Measurements from ENCODE around the gene DDR2. TPM values are rescaled to one million over a fixed set of nuclear protein-coding genes. Genes with fewer than 3 reads are reported as not detected.
A peak's percentile ranks its signal among the peaks of the same experiment; 100 is the strongest.

Gene DDR2
- total and polyA plus RNA-seq, 2 donors = 2.1 to 2.4 TPM

GRCh38 chr1:162688521-162688920, 56.3 kb downstream of the DDR2 start:
- Histone ChIP-seq H3K36me3 (ENCODE audit: control insufficient read depth in 2 of 2, insufficient read depth in 2 of 2, low read length in 1 of 2) (no peaks in the 10 kb centered on the region), H3K27me3 (ENCODE audit: control insufficient read depth in 2 of 2, insufficient read depth in 1 of 2, low read length in 1 of 2) (no peaks in the 10 kb centered on the region), H3K27ac (ENCODE audit: low read depth in 1 of 2, low read length in 1 of 2) (no peak overlapping the region), H3K9me3 (ENCODE audit: control insufficient read depth in 2 of 2, insufficient read depth in 1 of 2, low read length in 1 of 2) (no peaks in the 10 kb centered on the region), H3K4me3 (ENCODE audit: low read length in 2 of 2) (no peak overlapping the region), H3K4me1 (ENCODE audit: control insufficient read depth in 2 of 2, insufficient read depth in 2 of 2, low read length in 2 of 2) (no peaks in the 10 kb centered on the region)
- DNase-seq (ENCODE audit: low read depth in 6 of 9, low spot score in 9 of 9) = no peak
- WGBS = 92% methylated on average over 4 of the region's 4 CpGs

GRCh38 chr1:162688931-162689330, 56.7 kb downstream of the DDR2 start:
- 96% methylated on average over 5 of the region's 5 CpGs for WGBS
- Histone ChIP-seq H3K27ac (ENCODE audit: low read depth in 1 of 2, low read length in 1 of 2) (no peak overlapping the region), H3K27me3 (ENCODE audit: control insufficient read depth in 2 of 2, insufficient read depth in 1 of 2, low read length in 1 of 2) (no peaks in the 10 kb centered on the region), H3K4me3 (ENCODE audit: low read length in 2 of 2) (no peak overlapping the region), H3K9me3 (ENCODE audit: control insufficient read depth in 2 of 2, insufficient read depth in 1 of 2, low read length in 1 of 2) (no peaks in the 10 kb centered on the region), H3K36me3 (ENCODE audit: control insufficient read depth in 2 of 2, insufficient read depth in 2 of 2, low read length in 1 of 2) (no peaks in the 10 kb centered on the region), H3K4me1 (ENCODE audit: control insufficient read depth in 2 of 2, insufficient read depth in 2 of 2, low read length in 2 of 2) (no peaks in the 10 kb centered on the region)
- no peak for DNase-seq (ENCODE audit: low read depth in 6 of 9, low spot score in 9 of 9)

- Histone ChIP-seq H3K27ac (ENCODE audit: low read depth in 1 of 2, low read length in 1 of 2) (no peak overlapping the region), H3K36me3 (ENCODE audit: control insufficient read depth in 2 of 2, insufficient read depth in 2 of 2, low read length in 1 of 2) (no peaks in the 10 kb centered on the region), H3K27me3 (ENCODE audit: control insufficient read depth in 2 of 2, insufficient read depth in 1 of 2, low read length in 1 of 2) (no peaks in the 10 kb centered on the region), H3K4me1 (ENCODE audit: control insufficient read depth in 2 of 2, insufficient read depth in 2 of 2, low read length in 2 of 2) (no peaks in the 10 kb centered on the region), H3K9me3 (ENCODE audit: control insufficient read depth in 2 of 2, insufficient read depth in 1 of 2, low read length in 1 of 2) (no peaks in the 10 kb centered on the region), H3K4me3 (ENCODE audit: low read length in 2 of 2) (no peak overlapping the region)
- 93% methylated on average over 5 of the region's 5 CpGs for WGBS
- DNase-seq (ENCODE audit: low read depth in 6 of 9, low spot score in 9 of 9) = no peak
These were observed 57.7 kb downstream of the DDR2 start for GRCh38 chr1:162689745-162690671.

GRCh38 chr1:162690672-162691434, 58.6 kb downstream of the DDR2 start:
- Histone ChIP-seq H3K4me3 (ENCODE audit: low read length in 2 of 2) (no peak overlapping the region), H3K27me3 (ENCODE audit: control insufficient read depth in 2 of 2, insufficient read depth in 1 of 2, low read length in 1 of 2) (no peaks in the 10 kb centered on the region), H3K4me1 (ENCODE audit: control insufficient read depth in 2 of 2, insufficient read depth in 2 of 2, low read length in 2 of 2) (no peaks in the 10 kb centered on the region), H3K27ac (ENCODE audit: low read depth in 1 of 2, low read length in 1 of 2) (no peak overlapping the region), H3K36me3 (ENCODE audit: control insufficient read depth in 2 of 2, insufficient read depth in 2 of 2, low read length in 1 of 2) (no peaks in the 10 kb centered on the region), H3K9me3 (ENCODE audit: control insufficient read depth in 2 of 2, insufficient read depth in 1 of 2, low read length in 1 of 2) (no peaks in the 10 kb centered on the region)
- WGBS = 63% methylated on average over 7 of the region's 7 CpGs
- DNase-seq (ENCODE audit: low read depth in 6 of 9, low spot score in 9 of 9) = no peak

- no peaks in the 10 kb centered on the region for H3K9me3 ChIP-seq (ENCODE audit: control insufficient read depth in 2 of 2, insufficient read depth in 1 of 2, low read length in 1 of 2)
- 85% methylated on average over 4 of the region's 4 CpGs for WGBS
- no peaks in the 10 kb centered on the region for H3K36me3 ChIP-seq (ENCODE audit: control insufficient read depth in 2 of 2, insufficient read depth in 2 of 2, low read length in 1 of 2)
- H3K4me3 ChIP-seq (ENCODE audit: low read length in 2 of 2) = no peak overlapping the region
- H3K4me1 ChIP-seq (ENCODE audit: control insufficient read depth in 2 of 2, insufficient read depth in 2 of 2, low read length in 2 of 2) = peaks cover 0 to 2% of the 10 kb centered on the region in 2 donors
- H3K27ac ChIP-seq (ENCODE audit: low read depth in 1 of 2, low read length in 1 of 2) = no peak overlapping the region
- no peaks in the 10 kb centered on the region for H3K27me3 ChIP-seq (ENCODE audit: control insufficient read depth in 2 of 2, insufficient read depth in 1 of 2, low read length in 1 of 2)
- DNase-seq (ENCODE audit: low read depth in 6 of 9, low spot score in 9 of 9) = no peak
These were observed 59.8 kb downstream of the DDR2 start for GRCh38 chr1:162691999-162692575.

GRCh38 chr1:162694911-162695310, 62.6 kb downstream of the DDR2 start:
- Histone ChIP-seq H3K27ac (ENCODE audit: low read depth in 1 of 2, low read length in 1 of 2) (no peak overlapping the region), H3K4me1 (ENCODE audit: control insufficient read depth in 2 of 2, insufficient read depth in 2 of 2, low read length in 2 of 2) (peaks cover 0 to 2% of the 10 kb centered on the region in 2 donors), H3K27me3 (ENCODE audit: control insufficient read depth in 2 of 2, insufficient read depth in 1 of 2, low read length in 1 of 2) (no peaks in the 10 kb centered on the region), H3K9me3 (ENCODE audit: control insufficient read depth in 2 of 2, insufficient read depth in 1 of 2, low read length in 1 of 2) (no peaks in the 10 kb centered on the region), H3K36me3 (ENCODE audit: control insufficient read depth in 2 of 2, insufficient read depth in 2 of 2, low read length in 1 of 2) (no peaks in the 10 kb centered on the region), H3K4me3 (ENCODE audit: low read length in 2 of 2) (no peak overlapping the region)
- 98% methylated on average over 4 of the region's 4 CpGs for WGBS
- DNase-seq (ENCODE audit: low read depth in 6 of 9, low spot score in 9 of 9) = no peak

GRCh38 chr1:162695687-162696086, 63.4 kb downstream of the DDR2 start:
- Histone ChIP-seq H3K36me3 (ENCODE audit: control insufficient read depth in 2 of 2, insufficient read depth in 2 of 2, low read length in 1 of 2) (no peaks in the 10 kb centered on the region), H3K27me3 (ENCODE audit: control insufficient read depth in 2 of 2, insufficient read depth in 1 of 2, low read length in 1 of 2) (no peaks in the 10 kb centered on the region), H3K4me1 (ENCODE audit: control insufficient read depth in 2 of 2, insufficient read depth in 2 of 2, low read length in 2 of 2) (peaks cover 0 to 2% of the 10 kb centered on the region in 2 donors), H3K4me3 (ENCODE audit: low read length in 2 of 2) (no peak overlapping the region), H3K9me3 (ENCODE audit: control insufficient read depth in 2 of 2, insufficient read depth in 1 of 2, low read length in 1 of 2) (no peaks in the 10 kb centered on the region), H3K27ac (ENCODE audit: low read depth in 1 of 2, low read length in 1 of 2) (no peak overlapping the region)
- no peak for DNase-seq (ENCODE audit: low read depth in 6 of 9, low spot score in 9 of 9)
- WGBS = 88% methylated on average over 1 of the region's 1 CpG

- Histone ChIP-seq H3K9me3 (ENCODE audit: control insufficient read depth in 2 of 2, insufficient read depth in 1 of 2, low read length in 1 of 2) (no peaks in the 10 kb centered on the region), H3K27ac (ENCODE audit: low read depth in 1 of 2, low read length in 1 of 2) (peak overlapping the region in 1 of 2 donors; percentile 43), H3K4me3 (ENCODE audit: low read length in 2 of 2) (no peak overlapping the region), H3K27me3 (ENCODE audit: control insufficient read depth in 2 of 2, insufficient read depth in 1 of 2, low read length in 1 of 2) (no peaks in the 10 kb centered on the region), H3K4me1 (ENCODE audit: control insufficient read depth in 2 of 2, insufficient read depth in 2 of 2, low read length in 2 of 2) (peaks cover 0 to 2% of the 10 kb centered on the region in 2 donors), H3K36me3 (ENCODE audit: control insufficient read depth in 2 of 2, insufficient read depth in 2 of 2, low read length in 1 of 2) (no peaks in the 10 kb centered on the region)
- peak in 3 of 9 donors; percentile 8 to 32 (median 12) for DNase-seq (ENCODE audit: low read depth in 6 of 9, low spot score in 9 of 9)
- WGBS = 88% methylated on average over 5 of the region's 5 CpGs
These were observed 64.1 kb downstream of the DDR2 start for GRCh38 chr1:162696286-162696862.
